Measurements from ENCODE around the gene TECPR1.

The TECPR1 gene

GRCh38 chr7:98242934-98243333 lies 9.1 kb downstream of the TECPR1 start:
- no peak for DNase-seq (ENCODE audit: low spot score)

GRCh38 chr7:98242342-98242741 lies 9.7 kb downstream of the TECPR1 start:
- no peak for DNase-seq (ENCODE audit: low spot score)

GRCh38 chr7:98241674-98242241 lies 10.3 kb downstream of the TECPR1 start:
- no peak for DNase-seq (ENCODE audit: low spot score)

DNA sequence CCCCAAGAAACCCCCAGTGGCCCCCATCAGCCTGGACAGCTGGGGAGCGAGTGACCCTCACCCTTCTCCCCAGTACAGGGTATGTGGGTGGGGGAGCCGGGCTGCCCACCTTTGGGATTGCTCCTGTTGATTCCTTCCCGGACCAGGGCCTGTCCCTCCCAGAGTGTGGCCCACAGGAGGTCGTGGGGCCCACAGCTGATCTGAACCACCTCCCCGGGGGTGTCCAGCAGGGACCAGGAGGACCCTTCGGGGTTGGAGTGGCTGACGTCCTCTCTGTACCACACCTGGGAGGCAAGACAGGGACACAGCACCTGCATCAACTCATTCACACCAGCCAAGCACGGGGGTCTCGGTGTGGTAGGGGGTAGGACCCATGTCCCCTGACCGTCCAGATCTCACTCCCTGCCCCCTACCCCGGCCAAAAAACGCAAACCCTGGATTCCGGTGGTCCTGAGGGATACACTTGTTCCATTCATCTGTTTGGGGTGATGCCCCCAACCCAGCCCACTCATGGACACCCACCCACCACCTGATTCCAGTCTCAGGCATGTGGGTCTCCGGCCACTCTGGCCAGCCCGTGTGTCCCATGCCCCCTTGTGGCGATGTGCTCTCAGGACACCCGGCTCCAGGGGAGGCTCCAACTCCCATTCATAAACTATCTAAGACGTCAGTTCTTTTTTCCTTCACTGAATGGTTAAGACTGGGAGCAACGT lies 10.9 kb downstream of the TECPR1 start:
- peak; percentile 41 for DNase-seq (ENCODE audit: low spot score)

- peak; percentile 9 for DNase-seq (ENCODE audit: low spot score)
Observed at GRCh38 chr7:98238976-98239375, 13.1 kb downstream of the TECPR1 start.

GRCh38 chr7:98238076-98238475 lies 14.0 kb downstream of the TECPR1 start:
- DNase-seq (ENCODE audit: low spot score): no peak

DNA sequence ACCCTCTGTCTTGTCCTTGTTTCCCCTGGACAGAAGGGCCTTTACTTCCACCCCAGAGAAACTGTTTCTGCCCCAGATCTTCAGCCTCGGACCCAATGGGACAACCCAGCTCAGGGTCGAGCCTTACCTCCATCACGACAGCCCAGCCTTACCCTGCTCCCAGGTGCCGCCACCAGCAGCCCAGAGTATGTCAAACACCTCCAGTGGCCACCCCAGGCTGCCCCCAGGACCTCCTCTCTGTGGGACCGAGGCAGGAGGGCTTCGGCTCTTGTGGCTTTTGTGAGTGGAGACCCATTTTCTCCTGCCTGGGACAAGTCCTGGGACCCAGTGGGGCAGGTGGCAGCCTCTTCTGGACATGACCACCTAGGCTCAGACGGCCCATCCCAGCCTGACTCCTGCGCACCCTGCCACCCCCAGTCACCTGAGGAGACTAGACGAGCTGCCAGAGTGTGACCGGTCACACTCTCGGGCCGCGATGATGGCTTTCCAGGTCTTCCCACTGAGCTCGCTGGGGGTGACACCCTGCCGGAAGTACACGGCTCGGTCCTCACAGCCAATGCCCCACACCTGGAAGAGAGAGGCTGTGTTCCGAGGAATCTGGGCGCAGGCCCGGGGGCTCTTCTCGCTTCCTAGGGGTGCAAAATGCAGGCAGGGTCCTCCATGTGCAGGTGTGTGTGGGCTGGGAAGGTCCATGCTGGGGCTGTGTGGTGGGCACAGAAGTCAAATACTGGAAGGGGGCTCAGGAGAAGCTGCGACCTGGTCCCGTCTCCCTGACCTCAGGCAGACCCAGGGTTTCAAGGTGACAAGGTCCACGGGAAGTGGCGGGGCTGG lies 15.5 kb downstream of the TECPR1 start:
- no peak for DNase-seq (ENCODE audit: low spot score)

DNA sequence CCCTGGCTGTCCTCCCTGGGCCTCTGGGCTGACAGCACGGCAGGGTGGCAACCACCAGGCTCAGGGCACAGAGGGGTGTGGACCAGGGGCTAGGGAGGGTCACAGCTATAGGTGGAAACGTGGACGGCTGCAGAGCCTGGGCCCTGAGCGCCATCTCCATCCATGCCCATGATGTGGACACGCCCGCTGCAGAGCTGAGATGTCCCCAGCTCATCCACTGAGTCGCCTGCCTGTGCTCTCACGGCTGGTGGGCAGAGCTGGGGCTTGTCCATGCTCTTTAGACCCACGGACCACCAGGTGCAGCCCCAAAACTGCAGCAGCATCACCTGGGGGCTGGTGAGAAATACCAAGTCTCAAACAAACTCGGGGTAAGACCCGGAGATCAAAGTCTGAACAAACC lies 16.1 kb downstream of the TECPR1 start:
- no peak for DNase-seq (ENCODE audit: low spot score)

DNA sequence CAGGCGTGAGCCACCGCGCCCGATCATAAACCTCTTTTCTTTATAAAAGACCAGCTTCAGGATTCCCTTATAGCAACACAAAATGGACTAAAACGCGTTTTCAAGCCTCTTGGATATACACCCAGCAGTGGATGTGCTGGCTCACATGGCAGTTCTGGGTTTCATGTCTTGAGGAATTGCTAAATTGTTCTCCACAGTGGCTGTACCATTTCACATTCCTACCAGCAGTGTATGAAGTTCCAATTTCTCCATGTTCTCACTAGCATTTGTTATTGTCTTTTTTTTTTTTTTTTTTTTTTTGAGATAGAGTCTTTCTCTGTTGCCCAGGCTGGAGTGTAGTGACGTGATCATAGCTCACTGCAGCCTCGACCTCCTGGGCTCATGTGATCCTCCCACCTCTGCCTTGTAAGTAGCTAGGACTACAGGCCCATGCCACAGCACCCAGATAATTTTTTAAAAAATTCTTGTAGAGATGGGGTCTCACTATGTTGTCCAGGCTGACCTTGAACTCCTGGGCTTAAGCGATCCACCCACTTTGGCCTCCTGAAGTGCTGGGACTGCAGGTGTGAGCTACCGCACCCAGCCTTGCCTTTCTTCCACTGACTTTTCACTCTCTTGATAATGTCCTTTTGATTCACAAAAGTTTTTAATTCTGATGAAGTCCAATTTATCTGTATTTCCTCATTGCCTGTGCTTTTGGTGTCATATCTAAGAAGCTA lies 17.4 kb downstream of the TECPR1 start:
- DNase-seq (ENCODE audit: low spot score): no peak

- DNase-seq (ENCODE audit: low spot score): no peak
Observed at GRCh38 chr7:98233219-98234070, 18.6 kb downstream of the TECPR1 start.

DNA sequence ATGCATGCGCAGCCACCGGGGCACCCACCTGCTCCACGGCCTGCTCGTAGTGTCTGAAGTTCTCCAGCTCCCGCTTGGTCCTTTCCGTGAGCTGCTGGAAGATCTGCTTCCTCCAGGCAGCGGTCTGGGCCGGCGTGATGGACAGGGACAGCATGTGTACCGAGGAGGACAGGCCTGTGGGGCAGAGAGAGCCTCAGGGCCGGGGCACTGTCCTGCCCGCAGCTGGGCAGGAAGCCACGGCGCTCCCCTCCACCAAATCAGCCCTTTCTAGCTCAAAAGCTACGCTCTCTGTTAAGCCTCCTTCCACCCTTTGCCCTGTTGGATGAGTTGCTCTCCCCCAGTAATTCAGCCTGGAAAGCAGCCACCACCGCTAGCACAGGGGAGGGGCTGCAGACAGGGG lies 19.2 kb downstream of the TECPR1 start:
- no peak for DNase-seq (ENCODE audit: low spot score)

GRCh38 chr7:98232263-98232585 lies 19.8 kb downstream of the TECPR1 start:
- no peak for DNase-seq (ENCODE audit: low spot score)

- DNase-seq (ENCODE audit: low spot score): no peak
Observed at GRCh38 chr7:98231493-98232262, 20.4 kb downstream of the TECPR1 start.

GRCh38 chr7:98230746-98231471 lies 21.1 kb downstream of the TECPR1 start:
- DNase-seq (ENCODE audit: low spot score): no peak

DNA sequence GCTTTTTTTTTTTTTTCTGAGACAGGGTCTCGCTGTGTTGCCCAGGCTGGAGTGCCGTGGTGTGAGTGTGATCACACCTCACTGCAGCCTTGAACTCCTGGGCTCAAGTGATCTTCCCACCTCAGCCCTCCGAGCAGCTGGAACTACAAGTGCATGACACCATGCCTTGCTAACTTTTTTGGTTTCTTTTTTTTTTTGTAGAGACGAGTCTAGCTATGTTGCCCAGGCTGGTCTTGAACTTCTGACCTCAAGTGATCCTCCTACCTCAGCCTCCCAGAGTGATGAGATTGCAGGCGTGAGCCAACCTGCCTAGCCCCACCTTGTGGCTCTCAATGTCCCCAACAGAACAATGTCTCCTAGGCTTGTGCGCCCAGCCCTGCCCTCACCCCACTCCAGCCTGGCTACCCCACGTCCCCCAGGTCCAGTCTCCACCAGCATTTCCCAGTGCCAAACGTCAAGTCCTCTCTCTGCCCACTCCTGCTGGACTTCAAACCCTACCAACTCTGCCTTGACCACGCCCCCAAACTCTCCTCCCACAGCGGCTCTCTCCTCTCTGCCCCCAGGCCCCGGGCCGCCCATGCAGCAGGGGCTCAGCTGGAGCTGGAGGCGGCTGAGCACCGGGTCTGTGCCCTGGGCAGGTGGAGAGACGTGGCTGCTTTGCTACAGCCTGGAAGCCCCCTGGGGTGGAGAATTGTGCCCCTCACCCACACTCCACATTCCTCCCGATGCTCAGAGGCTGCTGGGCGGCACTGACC lies 21.9 kb downstream of the TECPR1 start:
- no peak for DNase-seq (ENCODE audit: low spot score)

DNA sequence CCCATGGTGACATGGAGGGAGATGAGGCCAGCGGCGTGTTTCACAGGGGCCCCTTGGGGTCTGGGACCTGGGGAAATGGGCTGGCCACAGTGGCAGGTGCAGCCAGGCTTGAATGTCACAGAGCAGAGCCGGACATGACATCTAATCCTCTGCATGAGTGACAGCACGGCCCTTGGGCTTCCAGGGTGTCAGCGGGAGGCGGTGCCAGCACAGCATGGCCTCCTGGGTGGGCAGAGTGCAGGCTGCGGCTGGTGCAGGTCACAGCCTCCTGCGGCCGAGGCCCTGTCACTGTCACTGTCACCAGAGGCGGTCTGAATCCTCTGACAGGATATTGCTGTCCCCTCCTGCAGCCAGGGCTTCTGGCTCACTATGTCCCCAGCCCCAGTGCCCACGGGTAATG lies 22.6 kb downstream of the TECPR1 start:
- DNase-seq (ENCODE audit: low spot score): no peak

GRCh38 chr7:98228801-98229200 lies 23.2 kb downstream of the TECPR1 start:
- no peak for DNase-seq (ENCODE audit: low spot score)

GRCh38 chr7:98227939-98228338 lies 24.1 kb downstream of the TECPR1 start:
- no peak for DNase-seq (ENCODE audit: low spot score)

DNA sequence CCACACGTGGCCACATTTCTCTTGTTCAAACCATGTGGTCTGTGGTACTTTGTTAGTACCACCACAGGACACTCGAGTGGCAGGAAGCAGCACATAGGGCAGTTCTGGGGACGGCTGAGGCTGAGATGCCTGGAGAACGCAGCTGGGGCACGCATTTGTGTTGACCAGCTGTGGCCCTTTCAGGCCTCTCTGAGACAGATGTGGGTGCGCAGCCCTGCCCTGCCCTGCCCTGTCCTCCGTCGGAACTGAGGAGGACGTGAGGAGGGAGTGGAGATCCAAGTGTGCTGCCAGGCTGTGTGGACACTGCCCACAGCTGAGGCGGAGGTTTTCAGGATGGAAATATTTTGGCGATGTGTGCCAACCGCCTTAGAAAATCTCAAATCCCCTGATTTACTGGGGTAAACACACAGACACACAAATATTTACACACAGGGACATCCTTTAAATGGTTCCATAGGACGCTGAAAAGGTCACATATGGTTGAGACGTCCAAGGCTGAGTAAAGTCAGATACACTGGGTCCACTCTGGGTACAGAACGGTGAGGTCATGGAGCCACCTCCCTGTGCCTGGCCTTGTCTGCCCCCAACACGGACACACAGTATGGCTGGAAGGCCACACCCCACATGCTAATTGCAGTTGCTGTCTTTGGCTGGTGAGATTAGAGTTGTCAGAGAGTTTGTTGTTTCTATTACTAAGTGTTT lies 26.0 kb downstream of the TECPR1 start:
- no peak for DNase-seq (ENCODE audit: low spot score)

All from kidney tubule cell (primary cell).